GM19023 (cell line): ENCODE results near the gene STXBP2.
"Not testable (repeated sequence)": the region's sequence is repeated elsewhere in the genome, so short reads cannot be mapped to it uniquely, and the experiment has no call there.

Experiments used
- ATAC-seq: cut with Tn5 transposase; IDR thresholded peaks from one replicate; pipeline ENCODE4 v1.9.1; 2021; ENCODE audit warnings: mild to moderate bottlenecking, moderate library complexity; ENCODE audit not compliant: unreplicated experiment

Gene STXBP2

DNA sequence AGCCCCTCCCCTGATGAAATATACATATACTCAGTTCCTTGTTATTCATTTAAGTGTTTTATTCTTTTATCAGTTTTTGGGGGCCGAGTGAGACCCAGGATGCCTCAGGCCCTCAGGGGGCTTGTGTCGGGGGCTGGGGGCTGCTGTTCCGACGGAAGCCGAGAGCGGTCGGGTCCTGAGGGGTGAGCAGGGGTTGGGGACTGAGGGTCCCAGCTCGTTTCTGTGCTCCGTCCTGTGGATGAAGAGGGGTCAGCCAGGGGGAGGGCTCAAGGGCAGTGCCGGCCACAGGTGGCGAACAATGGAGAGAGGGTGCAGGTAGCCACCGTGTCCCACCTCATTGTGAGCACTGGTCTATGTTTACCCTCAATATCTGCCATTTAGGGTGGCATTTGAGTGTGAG, 5.3 kb upstream of the STXBP2 start:
- no peak for ATAC-seq

DNA sequence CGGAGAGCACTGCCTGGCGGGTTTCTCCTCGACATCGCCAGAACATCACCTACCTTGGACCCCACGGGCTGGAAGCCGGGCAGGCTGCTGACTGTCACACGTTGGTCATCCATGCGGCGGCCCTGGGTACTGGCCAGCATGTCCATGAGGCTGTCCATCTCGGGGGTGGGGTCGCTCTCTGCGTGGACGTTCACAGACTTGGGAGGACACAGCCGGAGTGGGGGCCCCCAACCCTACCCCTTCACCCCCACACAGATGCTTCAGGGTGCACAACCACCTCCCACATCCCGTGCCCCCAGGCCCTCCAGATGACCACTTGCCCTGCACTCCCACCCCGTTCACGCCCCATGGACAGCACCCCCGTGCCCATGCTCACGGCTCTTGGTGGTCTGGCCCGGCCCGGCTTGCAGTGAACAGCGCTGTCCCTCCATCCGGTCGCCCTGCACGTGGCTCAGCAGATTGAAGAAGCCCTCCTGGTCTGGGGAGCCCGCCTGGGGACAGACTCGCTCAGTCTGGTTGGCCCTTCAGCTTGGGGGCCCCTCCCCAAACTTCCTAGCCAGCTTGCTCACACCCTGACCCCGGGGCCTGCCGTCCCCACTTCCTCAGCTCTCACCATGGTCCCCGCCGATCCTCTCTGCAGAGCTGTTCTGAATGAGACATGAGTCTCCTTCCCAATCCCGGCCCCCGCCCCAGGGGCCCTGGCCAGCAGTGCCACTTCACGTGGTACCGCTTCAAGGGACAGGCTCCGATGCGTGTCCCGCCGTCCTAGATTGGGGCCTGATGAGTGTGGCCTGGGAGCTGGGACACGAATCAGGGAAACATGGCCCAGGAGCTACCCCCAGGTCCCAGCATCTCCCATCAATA, 4.3 kb upstream of the STXBP2 start:
- ATAC-seq: no peak

DNA sequence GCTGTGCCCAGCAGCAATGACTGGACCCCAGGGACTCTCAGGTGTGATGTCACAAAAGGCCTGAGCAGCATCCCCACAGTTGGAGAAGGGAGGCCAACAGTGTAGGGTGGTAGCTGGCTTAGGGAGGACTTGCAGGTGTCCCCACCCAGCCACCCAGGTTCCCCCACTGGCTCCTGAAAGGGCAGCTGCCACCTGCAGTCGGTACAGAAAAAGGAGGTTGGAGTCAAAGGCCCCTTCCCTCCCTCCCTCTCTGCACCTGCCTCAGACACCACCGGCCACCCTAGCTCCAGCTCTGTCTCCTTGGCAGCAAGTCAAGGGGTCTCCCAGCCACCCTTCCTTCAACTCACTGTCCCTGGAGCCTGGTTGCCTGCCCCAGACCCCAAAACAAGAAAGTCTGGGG, 3.2 kb upstream of the STXBP2 start, which contains the start of gene PCP2:
Gene PCP2, minus strand, starts transcription at position 22 of the 400 bp plus-strand sequence. CDS start 262 bp downstream, outside the sequence.
- ATAC-seq: no peak

DNA sequence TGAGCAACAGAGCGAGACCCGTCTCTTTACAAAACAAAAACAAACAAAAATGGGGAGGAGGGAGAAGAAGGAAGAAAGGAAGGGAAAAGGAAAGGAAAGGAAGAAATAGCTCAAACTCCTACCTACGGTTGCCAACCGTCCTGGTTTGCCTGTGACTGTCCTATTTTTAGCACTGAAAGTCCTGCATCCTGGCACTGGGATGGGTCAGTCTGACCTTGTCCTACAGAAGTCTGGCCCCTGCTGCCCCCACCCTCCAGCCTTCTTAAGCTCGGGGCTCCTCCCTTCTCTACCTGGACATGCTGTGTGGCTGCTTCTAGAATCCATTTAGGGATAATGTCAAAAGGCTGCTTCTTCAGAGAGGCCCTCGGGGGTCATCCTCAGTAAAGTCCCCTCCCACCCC, 1.2 kb upstream of the STXBP2 start:
- ATAC-seq: no peak

DNA sequence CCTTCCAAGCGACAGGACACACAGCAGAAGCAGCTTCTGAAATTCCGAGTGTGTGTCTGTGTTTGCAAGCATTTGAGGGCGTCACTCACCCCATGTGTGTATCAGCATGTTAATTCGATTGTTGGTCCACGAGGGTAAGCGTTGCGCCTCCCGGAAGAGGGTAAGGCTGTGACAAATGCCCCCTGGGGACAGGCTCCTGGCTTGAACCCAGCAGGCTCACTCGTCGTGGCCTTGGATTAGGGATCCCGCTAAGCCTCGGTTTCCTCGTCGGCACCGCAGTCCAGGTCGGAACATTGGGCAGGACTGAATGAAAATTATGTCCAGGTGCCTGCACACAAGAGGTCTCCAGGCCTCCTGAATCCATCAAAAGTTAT, 606 bp upstream of the STXBP2 start:
- ATAC-seq: no peak

DNA sequence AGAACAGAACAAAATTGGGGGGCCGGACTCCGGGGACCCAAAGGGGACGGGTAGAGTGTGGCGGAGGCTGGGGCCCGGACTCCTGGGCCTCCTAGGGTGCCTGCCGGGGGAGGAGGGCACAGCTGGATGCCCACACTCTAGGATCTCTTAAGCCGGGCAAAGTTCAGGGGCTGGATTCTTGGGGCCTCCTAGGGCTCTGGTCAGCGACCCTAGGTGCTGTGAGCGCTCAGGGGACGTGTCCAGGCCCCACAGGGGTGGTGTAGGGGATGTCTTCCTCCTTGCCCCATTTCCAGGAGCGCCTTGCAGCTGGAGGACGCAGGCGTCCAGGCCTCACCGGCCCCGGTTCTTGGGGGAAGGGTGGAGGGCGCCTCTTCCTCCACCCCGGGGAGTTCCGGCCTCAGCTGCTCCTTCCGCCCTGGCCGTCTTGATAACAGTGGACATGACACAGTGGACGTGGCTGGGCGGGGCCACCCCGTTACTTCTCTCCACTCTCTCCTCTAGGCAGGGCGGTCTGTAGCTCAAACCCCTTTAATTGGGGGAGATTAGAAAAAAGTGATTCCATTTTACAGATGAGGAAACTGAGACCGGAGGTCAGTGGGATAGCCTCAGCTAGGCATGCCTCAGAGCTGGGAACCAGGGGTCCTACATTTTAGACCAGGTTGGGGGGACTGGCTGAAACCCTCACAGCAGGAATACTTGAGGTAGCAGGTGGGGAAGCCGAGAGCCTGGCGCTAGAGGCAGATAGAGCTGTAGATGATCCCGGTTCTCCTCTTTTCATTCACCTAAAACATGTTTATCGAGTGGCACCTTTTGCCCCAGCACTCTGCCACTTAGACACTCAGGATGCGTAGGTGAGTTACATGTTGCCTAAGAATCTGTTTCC, 705 bp downstream of the STXBP2 start:
- ATAC-seq: peak; percentile 9

DNA sequence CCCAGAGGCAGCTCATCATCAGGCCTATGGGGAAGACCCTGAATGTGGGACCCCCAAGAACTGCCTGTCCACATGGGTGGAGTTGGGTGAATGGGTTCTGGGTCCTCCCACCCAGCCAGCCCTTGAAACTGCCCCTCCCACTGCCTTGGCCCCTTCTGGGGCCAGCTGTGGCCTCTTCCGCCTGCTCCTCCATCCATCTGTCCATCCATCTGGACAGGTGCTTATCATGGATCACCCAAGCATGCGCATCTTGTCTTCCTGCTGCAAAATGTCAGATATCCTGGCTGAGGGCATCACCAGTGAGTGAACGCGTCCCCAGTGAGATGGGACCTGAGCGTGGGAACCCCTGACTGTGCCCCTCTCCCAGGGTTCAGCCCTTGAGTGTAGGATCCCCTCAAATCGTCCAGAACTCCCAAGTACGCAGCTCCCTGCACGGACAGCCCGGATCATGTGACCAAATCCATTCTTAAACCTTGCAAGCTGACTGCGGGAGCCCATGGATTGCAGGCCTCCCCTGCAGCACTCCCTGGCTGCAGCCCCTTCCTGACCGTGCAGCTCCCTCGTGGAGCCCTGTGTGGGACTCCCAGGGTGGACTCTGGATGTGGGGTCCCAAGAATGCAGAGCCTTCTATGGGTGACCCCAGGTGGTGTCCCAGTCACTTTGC, 2.0 kb downstream of the STXBP2 start:
- ATAC-seq: no peak

DNA sequence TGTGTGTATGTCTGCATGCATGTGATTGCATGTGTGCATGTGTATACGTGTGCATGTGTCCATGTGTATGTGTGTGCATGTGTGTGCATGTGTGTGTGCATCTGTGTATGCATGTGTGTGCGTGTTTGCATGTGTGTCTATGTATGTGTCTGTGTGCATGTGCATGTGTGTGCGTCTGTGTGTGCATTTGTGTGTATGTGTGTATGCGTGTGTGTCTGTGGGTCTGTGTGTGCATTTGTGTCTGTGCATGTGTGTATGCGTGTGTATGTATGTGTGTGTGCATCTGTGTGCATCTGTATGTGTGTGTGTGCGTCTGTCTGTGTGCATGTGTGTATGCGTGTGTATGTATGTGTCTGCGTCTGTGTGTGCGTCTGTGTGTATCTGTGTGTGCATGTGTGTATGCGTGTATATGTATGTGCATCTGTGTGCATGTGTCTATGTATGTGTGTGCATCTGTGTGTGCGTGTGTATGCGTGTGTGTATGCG, 3.0 kb downstream of the STXBP2 start:
- ATAC-seq: no peak

DNA sequence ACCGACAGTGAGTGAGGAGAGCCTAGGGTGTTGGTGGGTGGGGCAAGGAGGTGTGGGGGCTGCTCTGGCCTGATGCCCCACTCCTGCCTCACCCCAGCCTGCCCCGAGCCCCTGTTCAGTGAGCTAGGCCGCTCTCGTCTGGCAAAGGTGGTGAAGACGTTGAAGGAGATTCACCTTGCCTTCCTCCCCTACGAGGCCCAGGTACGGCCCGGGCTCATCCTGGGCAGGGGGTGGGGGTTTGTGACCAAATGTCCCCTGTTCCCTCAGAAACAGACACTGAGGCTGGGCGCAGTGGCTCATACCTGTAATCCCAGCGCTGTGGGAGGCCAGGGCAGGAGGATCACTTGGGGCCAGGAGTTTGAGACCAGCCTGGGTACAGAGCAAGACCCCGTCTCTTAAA, 3.9 kb downstream of the STXBP2 start:
- no peak for ATAC-seq

DNA sequence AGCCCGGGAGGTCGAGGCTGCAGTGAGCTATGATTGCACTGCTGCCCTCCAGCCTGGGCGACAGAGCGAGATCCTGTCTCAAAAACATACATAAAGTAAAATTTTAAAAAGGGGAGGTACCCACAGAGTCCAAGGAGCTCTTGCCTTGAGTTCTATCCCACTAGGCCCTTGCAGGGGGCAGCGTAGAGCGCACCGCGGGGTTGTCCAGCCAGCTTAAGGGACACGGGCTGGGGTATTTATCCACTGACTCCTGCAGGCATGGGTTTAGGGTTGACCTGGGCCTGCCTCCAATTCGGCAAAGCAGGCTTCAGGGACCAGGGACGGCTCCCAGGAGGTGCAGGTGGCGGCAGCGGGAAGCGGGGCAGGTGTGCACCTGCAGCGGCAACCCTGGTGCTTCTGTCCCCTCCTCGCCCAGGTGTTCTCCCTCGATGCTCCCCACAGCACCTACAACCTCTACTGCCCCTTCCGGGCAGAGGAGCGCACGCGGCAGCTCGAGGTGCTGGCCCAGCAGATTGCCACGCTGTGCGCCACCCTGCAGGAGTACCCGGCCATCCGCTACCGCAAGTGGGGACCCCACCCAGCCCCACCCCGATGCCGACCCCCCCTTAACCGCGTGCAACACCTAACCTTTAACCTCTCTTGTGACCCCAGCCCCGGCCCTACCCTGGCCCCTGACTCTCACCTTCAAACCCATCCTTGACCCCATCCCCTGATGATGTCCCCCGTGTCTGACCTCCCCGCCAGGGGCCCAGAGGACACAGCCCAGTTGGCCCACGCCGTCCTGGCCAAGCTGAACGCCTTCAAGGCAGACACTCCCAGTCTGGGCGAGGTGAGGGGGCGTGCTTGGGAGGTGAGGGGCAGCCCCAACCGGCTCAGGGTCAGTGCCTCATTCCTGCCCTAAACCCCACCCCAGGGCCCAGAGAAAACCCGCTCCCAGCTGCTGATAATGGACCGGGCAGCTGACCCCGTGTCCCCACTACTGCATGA, 4.7 kb downstream of the STXBP2 start:
- no peak for ATAC-seq

DNA sequence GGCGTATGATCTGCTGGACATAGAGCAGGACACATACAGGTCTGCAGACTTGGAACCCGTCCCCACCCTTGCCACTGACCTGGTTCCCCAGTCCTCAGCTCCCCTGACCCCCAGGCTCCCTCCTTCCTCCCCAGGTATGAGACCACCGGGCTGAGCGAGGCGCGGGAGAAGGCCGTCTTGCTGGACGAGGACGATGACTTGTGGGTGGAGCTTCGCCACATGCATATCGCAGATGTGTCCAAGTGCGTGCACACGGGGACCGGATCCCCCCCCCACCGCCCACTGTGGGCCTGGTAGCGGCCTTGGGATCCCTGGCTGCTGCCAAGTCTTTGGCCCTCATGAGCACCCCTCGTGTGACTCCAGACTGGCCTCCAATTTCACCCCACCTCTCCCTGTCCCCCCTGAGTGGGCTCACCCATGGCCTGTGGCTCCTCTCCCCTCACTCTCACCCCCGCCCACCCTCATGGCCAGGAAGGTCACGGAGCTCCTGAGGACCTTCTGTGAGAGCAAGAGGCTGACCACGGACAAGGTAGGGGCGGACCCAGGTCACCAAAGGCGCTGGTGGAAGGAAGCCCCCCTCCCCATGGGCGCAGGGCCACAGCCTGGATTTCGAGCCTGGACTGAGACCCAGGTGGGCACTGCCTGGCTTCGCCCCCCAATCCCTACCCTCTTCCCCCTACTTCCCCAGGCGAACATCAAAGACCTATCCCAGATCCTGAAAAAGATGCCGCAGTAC, 5.6 kb downstream of the STXBP2 start:
- ATAC-seq: no peak

DNA sequence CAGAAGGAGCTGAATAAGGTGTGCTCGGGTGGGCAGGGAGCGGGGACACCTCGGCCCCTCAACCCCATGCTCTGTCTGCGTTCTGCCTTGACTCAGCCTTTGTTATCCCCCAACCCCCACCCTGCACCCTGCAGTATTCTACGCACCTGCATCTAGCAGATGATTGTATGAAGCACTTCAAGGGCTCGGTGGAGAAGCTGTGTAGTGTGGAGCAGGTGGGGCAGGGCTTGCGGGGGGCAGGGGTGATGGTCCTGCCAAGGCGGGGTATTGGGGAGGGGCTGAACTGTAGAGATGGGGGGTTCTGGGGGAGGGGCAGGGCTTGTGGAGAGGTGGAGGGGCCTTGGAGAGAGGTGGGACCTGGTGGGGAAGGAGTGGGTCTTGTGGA, 6.1 kb downstream of the STXBP2 start:
- ATAC-seq: no peak

DNA sequence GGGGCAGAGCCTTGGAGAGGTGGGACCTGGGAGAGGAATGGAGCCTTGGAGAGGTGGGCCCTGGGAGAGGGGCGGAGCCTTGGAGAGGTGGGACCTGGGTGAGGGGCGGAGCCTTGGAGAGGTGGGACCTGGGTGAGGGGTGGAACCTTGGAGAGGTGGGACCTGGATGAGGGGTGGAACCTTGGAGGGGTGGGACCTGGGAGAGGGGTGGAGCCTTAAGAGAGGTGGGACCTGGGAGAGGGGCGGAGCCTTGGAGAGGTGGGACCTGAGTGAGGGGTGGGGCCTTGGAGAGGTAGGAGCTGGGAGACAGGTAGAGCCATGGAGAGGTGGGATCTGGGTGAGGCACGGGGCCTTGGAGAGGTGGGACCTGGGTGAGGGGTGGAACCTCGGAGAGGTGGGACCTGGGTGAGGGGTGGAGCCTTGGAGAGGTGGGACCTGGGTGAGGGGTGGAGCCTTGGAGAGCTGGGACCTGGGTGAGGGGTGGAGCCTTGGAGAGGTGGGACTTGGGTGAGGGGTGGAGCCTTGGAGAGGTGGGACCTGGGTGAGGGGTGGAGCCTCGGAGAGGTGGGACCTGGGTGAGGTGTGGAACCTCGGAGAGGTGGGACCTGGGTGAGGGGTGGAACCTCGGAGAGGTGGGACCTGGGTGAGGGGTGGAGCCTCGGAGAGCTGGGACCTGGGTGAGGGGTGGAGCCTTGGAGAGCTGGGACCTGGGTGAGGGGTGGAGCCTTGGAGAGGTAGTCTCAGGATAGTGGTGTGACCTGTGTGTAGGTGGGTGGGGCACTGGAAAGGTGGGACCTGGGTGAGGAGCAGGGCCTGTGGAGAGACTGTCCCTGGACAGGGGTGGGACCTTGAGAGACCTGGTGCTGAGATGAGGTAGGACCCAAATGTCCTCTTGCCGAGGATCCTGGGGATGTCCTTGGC, 7.0 kb downstream of the STXBP2 start:
- ATAC-seq: not testable (repeated sequence)

DNA sequence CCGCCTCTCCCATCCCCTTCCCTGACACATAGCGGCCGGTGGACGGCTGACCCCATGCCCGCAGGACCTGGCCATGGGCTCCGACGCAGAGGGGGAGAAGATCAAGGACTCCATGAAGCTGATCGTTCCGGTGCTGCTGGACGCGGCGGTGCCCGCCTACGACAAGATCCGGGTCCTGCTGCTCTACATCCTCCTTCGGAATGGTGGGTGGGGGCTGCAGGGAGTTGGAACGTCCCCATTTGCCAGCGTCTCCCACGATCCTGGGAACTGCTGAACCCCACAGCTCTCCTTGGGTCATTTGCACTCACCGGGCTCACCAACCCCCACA, 7.6 kb downstream of the STXBP2 start:
- ATAC-seq: no peak

DNA sequence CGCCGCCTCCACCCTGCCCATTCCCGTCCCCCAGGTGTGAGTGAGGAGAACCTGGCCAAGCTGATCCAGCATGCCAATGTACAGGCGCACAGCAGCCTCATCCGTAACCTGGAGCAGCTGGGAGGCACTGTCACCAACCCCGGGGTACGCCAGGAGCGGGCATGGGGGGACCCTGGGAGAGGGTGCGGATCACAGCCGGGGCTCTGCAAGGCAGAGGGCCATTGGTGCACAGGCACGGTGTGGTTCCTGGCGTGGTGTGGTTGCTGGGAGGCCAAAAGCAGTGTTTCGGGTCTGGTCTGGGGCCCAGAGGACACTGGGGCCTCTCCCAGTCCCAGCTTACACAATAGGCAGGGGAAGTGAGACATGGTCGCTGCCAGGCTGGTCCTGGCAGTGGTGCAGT, 8.3 kb downstream of the STXBP2 start:
- ATAC-seq: no peak

DNA sequence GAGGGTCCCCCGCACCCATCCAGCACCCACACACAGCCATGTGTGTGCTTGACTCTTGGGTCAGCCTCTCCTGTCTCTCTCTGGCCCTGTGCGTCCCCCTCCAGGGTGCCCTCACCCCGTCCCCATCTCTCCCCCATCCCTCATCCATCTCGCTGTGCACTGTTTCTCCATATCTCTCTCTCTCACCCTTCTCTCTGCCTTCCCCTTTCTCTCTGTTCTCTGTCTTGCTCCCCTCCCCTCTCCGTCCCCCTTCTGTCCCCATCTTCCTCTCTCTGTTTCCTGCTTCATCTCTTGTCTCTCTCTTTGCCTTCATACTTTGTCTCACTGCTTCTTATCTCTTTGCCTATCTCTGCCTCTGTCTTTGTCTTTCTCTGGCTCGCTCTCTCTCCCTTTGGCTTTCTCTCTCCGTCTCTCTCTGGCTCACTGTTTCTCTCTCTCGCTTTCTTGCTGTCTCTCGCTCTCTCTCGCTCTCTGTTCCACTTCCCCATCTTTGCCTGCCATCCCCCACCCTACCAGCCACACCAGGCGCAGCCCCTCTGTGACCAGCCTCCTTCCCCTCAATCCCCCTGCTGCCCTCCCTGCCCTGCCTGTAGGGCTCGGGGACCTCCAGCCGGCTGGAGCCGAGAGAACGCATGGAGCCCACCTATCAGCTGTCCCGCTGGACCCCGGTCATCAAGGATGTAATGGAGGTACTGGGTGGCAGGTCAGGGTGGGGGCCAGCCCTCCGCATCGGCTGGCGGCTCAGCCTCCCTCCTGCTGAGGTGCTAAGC, 8.9 kb downstream of the STXBP2 start:
- no peak for ATAC-seq

DNA sequence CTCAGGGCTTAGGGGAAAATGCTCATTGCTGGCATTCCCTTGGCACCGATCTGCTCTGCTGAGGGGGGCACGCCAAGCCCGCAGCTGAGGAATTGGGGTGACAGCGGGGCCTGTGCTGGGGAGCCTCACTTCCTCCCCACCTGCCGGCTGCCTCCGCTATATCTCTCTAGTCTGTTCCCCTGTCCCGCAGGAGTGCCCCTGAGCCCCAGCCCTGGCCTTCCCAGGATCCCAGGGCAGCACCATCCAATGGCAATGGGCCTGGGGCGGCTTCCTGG, 9.5 kb downstream of the STXBP2 start:
- no peak for ATAC-seq

DNA sequence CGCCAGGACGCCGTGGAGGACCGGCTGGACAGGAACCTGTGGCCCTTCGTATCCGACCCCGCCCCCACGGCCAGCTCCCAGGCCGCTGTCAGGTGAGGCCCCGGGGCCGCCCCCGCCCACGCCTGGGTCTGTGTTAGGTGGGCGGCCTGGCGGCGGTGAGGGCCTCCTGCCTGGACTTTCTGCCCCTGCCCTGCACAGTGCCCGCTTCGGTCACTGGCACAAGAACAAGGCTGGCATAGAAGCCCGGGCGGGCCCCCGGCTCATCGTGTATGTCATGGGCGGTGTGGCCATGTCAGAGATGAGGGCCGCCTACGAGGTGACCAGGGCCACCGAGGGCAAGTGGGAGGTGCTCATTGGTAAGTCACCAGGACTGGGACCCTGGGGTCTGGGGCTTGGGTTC, 10.2 kb downstream of the STXBP2 start:
- no peak for ATAC-seq
